Measurements from ENCODE around the gene CAPRIN1.
"Not testable (repeated sequence)": the region's sequence is repeated elsewhere in the genome, so short reads cannot be mapped to it uniquely, and the experiment has no call there.

CAPRIN1 gene

DNA sequence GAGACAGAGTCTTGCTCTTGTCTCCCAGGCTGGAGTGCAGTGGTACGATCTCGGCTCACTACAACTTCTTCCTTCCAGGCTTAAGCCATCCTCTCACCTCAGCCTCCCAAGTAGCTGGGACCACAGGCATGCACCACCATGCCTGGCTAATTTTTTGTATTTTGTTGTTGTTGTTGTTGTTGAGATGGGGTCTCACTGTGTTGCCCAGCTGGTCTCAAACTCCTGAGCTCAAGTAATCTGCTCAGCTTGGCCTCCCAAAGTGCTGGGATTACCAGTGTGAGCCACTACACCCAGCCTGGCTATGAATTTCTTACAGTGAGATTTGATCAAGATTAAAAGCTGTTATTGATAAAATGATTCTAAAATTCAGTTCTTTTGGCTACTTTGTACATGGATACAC lies 43.4 kb downstream of the CAPRIN1 start:
- DNase-seq: not testable (repeated sequence)

DNA sequence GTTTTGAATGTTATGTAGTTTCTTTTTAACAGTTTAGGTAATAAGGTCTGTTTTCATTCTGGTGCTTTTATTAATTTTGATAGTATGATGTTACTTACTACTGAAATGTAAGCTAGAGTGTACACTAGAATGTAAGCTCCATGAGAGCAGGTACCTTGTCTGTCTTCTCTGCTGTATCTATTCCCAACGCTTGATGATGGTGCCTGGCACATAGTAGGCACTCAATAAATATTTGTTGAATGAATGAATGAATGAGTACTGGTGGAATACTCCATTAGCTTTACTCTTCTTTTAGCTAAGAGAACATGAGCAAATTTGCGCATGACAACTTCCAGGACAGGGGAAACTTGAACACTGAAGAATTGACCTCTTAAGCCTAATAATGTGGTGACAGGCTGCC lies 47.3 kb downstream of the CAPRIN1 start:
- DNase-seq: no peak

DNA sequence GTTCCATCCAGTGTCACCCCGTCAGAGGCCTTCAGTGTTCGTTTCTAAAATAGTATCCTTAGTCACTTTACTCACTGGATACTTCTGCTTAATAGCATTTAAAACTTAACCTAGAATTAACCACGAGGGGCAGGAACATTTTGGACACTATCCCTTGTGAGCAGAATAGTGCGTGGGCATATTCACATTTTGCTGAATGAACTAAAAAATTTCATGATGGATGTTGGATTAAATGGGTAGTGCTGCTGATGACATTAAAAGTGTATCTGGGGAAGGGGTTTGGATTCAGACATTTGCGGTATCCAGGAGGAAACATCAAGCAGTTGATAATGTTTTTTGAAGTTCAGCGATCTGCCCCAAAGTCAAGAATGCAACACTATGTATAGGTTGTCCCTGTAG lies 53.1 kb downstream of the CAPRIN1 start:
- DNase-seq: no peak

DNA sequence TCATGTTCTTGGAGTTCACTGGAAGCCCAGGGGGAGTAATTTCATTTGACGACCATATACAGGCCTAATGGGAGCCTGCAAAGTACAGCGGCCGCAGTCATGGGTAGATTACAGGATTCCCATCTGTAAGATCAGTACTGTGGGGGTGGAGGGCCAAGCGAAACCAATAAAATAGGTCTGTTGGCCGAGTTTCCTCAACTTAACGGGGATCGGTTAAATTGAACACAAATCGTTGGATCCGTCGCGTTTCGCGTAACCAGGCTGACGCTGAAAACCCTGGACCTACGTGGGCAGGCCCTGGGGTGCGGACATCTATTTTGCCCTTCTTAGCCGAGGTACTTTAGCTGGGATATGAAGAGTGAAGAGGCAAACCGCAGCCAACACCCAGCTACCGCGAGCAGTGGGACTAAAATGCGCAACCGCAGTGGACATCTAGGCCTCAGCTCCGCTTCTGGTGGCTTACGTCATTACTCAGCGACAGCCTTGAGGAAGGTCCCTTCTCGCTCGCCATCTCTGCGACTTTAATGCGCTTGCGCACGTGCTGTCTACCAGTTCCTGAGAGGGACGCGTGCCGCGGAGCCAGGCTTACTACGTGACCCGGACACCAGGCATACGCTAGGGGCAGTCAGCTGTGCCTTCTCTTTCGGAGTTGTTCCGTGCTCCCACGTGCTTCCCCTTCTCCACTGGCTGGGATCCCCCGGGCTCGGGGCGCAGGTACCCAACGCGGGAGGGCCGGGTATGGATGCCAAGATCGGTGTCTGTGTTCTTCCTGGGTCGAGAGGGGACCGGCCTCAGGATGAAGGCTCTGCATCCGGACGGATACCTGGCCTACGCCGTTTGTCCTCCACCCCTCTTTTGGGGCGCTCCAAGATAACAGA lies 53.8 kb downstream of the CAPRIN1 start, which contains the start of gene NAT10:
NAT10 (plus strand) TSS at position 551 of the 878 bp plus-strand sequence. CDS start 2,597 bp downstream, outside the sequence.
- peak; percentile 97 for DNase-seq

DNA sequence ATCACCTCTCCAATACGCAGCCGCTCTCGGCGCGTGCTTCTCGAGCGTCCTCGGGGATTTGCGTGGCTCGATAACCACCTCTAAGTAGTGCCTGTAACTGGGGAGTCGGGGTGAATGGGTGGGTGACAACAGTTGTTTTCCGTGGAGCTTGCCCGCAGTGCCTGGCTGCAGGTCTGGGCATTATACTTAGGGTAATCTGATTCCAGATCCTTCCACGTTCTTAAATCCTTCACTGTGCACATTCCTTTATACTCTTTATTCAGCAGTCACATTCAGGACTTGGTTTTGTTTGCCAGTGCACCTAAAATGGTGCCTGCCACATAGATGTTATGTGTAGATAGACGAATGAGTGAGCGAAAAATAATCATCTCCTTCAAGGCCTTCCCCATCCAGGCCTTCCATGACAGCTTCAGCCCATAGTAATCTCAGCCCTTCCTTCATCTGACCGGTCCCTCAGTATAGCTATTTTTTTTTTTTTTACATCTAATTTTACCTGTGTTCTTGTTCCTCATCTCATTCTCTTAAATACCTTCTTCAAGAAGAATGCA lies 54.5 kb downstream of the CAPRIN1 start:
- no peak for DNase-seq

DNA sequence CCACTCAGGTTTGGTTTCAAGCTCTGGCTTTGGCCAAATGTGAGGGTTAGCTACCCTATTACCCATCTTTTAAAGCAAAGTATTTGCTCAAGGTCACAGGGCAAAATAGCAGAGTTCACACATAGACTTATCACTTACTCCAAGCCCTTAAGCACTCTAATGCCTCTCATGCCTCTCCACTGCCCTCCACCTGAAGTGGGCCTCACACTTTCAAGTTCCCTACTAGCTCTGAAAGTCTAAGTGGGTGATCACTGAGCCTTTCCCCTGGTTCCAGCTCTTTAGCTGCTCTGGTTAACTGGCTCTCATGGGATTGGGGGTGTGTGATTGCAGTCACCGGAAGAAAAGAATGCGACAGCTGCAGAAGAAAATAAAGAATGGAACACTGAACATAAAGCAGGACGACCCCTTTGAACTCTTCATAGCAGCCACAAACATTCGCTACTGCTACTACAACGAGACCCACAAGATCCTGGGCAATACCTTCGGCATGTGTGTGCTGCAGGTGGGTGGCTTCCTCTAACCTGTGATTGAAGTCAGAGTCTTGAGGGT lies 60.3 kb downstream of the CAPRIN1 start:
- DNase-seq: no peak

DNA sequence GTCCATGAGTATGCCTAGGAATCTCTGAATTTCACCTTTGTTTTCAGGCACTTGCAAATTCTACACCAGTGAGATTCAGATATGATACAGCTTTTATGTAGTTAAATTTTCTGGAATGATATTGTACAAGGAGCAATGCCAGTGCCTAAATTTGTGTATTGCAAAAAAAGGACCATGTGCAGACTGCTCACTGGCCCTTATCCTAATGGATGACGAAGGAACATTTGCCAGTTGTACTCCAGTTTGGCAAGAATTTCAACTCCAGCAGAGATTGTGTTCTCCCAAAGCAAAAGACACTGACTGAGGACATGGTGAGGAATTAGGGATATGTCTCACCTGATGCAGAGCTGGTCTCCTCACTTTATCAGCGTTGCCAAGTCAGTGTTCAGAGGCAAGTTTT lies 62.5 kb downstream of the CAPRIN1 start:
- DNase-seq: no peak

DNA sequence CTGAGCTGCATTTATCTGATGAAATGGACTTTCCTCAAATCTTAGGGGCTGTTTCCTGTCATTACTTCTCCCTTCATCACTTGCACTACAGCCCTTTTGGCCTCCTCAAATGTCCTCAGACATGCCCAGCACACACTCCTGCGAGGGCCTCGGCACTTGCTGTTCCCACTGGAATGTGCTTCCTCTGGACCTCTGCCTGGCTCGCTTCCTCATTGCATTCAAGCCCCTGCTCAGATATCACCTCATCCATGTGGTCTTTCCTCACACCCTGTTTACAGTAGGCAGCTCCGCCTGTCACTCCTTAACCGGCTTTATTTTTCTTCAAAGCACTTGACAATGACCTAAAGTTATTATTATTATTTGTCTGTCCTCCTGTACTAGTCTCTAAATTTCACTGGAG lies 62.9 kb downstream of the CAPRIN1 start:
- no peak for DNase-seq

DNA sequence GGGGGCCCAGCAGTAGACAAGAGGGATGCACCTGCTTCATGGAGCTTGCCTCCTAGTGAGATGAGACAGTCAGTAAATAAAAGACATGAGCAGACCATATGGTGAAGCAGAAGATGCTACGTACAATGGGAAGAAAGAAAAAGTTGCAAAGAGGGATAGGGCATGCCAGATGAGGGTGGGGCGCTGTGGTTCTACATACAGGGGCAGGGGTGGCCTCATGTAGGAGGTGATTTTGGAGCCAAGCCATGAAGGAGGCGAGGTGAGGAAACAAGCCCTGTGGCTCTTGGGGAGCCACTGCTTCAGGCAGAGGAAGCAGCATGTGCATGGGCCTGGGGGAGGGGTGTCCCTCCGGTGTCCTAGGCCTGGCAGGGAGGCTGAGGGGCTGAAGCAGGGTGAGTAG lies 69.1 kb downstream of the CAPRIN1 start:
- DNase-seq: no peak

DNA sequence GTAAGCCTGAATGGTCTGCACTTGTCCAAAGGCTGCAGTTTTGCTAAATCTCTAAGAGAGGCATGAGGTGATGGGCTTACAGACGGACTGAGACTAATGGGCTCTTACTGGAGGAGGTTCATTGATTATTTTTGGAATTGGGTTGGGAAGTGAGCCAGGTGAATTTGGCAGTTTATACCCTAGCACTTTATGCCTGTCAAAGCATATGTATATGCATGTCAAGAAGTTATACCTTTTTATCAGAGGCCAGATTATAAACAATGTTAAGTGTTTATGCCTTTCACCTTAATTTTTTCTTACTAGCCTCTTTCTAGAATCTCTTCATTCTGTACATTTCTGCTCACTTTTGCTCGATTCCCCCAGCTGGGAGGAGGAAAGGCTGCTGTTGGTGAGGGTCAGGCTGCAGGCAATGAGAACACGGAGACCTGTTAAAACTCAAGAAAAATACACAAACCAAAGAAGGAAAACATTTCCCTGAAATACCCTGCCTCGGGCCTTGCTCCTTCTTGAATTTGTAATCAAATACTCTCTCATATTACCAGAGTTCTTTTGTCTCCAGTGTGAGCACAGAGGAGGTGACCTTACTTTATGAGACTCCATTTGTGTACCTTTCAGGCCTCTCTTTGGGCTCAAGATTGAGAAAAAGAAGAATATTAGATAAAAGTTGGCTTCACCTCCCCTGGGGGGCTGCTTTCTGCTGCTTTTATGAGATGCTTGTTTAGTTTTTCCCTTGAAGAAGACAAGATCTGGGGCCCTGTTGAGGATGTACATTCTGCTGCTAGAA lies 73.5 kb downstream of the CAPRIN1 start:
- no peak for DNase-seq

DNA sequence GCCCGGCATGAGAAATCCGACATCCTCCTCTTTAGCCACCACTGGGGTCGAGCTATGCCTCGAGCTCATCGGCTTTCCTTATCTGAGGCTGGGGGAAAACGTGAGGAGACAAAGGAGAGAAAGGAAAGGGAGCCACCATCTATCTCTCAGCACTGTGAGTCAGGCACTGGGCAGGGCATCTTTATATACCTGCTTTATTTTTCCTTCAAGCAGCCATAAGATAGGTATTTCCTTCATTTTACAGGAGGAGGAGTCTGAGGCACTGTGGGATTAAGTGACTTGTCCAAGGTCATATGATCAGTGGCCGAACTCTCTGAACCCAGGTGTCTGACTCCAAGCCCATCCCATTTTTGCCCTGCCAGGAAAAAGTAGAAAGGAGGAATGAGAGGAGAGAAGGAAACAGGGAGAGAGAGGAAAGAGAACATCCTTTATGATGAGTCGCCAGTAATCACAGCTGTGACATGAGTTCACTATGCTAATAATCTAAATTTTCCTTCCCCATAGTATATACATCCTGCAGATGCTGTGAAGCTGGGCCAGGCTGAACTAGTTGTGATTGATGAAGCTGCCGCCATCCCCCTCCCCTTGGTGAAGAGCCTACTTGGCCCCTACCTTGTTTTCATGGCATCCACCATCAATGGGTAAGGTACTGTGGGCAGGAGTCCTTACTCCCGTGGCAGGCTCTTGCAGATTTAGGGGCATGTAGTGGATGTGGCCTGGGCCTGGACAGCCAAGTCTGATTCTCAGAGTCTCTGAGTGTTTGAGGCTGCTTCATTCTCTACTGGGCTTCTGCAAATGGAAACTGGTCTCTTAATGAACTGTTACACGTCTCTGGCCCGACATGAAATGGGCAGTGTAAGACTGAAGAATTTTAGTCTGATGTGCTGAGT lies 75.7 kb downstream of the CAPRIN1 start:
- DNase-seq: no peak

DNA sequence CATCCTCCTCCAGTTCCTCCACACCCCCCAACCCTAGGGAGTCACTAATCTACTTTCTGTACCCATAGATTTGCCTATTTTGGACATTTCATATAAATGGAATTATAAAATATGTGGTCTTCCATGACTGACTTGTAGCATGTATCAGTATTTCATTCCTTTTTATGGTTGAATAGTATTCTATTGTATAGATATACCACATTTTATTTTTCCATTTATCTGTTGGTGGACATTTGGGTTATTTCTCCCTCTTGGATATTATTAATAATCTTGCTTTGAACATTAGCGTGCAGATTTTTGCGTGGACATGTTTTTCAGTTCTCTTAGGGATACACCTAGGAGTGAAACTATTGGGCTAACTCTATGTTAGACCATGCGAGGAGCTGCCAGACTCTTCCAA lies 77.3 kb downstream of the CAPRIN1 start:
- DNase-seq: no peak

DNA sequence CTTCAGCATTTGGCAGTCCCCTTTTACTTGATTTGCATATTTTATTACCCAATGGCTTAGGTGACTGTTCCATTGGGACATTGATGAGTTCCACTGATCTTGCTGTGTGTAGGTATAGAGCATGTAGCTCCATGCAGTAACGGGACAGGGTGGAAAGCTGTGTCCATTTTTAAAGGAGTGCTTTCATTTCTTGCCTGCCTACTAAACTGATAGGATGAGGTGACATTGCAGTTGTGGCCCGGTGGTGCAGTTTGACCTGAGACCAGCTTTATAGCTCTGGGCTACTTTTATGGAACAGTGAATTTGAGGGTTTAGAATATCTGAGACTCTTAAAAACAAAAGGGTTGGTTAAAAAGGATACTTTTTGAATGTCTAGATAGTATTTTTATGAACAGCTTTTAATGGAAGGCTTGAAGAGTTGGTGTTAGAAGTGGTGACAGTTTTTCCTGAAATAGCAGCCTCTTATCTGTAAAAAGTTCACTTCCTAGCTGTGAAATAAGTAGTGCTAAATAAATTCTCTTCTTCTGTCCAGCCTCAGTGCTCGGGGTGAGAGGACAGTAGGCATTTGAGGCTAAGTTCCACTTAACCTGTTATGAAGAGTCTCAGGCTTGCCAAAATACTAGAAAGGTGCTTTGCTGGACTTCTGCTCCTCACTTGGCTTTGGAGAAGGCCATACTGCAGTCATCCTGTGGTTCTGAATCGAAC lies 80.9 kb downstream of the CAPRIN1 start:
- DNase-seq: no peak

DNA sequence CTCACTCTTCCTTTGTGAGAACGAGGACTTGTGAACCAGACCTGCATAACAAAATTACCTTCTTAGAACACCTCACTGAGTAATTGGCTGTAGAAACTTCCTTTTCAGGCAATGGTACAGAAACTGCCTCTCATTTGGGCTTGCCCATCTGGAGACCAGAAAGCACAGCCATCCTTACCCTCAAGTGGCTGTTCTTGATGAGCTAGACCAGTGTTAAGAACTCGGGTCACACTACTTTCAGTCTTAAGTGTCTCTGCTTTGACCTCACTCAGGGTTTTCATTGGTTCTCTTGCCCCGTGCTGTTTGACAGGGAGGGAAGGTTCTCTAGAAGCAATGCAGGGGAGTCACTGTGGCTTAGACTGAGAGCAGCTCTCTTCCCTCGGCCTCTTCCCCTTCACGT lies 83.2 kb downstream of the CAPRIN1 start:
- DNase-seq: no peak

DNA sequence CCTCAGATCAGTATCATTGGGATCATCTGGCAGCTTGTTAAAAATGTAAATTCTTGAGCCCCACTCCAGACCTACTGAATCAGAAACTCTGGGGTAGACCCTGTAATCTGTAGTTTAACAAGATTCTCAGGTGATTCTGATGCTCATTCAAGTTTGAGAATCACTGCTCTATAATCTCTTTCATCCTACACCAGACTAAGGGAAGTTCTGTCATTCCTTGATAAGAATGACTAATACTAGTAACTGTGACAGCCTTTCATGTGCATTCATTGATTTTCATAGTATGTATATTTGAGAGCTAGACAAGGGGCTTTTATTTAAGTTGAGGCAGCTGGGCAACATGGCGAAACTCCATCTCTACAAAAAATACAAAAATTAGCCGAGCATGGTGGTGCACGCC lies 83.9 kb downstream of the CAPRIN1 start:
- DNase-seq: no peak

DNA sequence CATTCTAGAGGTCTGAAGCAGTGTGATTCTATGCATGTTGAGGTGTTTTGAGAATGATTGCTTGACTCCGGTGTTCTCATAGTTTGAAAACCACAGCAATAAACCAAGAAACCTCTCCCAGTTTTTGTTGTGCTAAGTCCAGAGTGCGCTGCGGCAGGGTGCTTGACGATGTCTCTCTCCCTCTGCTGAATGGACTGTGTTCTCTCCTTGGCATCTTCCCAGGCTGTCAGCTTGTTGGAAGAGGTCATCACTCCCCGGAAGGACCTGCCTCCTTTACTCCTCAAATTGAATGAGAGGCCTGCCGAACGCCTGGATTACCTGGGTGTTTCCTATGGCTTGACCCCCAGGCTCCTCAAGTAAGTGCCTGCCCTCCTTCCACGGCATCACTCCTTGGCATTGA lies 84.9 kb downstream of the CAPRIN1 start:
- DNase-seq: no peak

DNA sequence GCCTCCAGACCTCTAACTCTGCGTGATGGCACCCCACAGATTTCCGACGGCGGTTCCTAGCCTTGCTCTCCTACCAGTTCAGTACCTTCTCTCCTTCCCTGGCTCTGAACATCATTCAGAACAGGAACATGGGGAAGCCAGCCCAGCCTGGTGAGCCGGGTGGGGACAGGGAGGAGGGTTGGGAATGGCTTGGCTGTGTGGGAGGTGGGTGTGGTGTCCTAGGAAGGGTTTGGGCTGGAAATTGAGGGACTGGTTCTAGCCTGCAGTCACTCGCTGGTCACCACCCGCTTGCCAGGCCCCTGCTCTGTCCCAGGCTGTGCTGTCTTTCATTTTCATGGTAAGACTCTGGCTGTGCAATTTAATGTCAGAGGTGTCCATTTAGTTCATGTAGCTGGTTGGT lies 87.8 kb downstream of the CAPRIN1 start:
- no peak for DNase-seq

DNA sequence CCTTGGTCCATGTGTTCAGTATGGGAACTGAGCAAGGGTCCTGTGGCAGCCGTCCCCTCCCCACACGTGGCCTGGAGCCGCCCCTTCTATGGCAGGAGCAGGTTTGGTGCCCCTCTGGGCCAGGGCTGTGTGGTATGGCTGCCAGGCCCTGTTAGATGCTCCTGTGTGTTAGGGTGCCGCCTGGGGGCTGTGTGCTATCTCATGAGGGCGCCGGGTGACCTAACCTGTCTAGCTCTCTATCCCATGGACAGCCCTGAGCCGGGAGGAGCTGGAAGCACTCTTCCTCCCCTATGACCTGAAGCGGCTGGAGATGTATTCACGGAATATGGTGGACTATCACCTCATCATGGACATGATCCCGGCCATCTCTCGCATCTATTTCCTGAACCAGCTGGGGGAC lies 88.6 kb downstream of the CAPRIN1 start:
- DNase-seq: no peak

DNA sequence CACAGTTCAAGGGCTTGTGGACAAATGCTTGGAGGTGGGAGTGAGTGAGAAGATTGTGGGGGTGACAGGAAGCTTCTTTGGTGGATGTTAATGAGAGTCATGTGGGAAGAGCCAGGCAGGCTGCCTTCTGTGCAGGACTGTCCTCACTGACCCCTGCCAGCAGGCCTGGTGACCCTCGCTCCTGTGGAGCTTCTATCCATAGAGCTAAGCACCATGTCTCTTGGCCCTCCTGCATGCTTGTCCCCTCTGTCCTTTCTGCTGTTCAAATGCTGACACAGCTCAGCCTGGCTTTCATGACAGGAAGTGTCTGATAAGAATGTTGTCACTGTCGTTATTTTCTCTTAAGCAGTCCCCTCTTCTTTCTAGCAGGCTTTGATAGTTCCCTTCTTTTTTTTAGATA lies 91.5 kb downstream of the CAPRIN1 start:
- DNase-seq: no peak

DNA sequence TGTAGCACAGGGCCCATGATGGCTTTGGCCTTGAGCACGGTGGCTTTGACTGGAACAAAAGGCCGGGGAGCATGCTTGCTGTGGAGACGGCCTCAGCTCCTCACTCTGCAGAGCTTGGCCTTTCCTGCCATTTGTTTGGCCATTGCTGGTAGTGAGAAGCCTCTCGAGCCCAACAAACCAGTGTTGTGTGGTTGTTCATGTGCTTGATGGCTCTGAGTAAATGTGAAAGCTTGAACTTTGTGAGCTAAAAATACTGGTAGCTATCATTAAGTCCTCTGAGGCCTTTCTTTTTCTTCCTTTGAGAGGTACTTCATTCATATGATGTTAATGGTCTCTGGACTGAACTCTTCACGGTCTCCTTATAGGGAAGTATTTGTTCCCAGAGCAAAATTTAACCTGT lies 93.5 kb downstream of the CAPRIN1 start:
- DNase-seq: no peak

DNA sequence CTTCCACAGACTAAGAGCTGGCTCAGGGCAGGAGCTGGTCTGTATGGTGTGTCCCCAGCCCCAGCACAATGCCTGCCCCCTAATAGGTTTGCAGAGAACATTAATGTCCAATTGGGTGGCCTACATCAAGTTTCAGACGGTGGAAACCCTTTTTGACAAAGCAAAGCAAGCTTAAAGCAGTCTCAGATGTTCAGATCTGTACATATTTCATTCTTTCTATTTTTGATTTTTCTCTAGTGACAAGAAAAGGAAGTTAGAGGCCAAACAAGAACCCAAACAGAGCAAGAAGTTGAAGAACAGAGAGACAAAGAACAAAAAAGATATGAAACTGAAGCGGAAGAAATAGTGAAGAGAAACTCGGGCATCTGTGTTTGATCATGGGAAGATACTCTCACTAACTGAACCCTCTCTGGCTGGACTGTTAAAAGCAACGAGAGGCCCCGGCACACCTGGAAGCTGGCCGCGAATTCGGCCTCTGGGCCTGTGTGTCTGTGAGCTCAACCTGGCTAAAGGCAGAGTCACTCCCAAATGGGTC lies 94.4 kb downstream of the CAPRIN1 start:
- DNase-seq: no peak

DNA sequence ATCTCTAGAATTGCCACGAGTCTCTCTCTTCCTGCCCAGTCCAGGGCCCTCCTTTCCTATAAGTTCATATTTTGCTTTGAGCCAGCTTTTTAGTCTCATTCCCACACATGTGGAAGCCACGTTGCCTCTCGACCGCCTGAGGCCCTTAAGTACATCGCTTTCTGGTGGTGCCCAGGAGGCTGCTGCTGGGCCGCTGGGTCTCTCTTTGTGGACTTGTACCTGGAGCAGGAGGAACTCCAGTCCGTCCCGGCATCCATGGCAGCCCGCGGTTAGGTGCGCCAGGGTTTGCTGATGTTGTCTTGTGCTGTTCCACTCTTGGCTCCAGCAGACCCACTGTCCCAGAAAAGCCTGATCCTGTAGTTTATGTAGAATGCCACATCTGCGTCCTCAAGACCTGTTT lies 94.9 kb downstream of the CAPRIN1 start:
- no peak for DNase-seq

All from activated CD8-positive, alpha-beta memory T cell treated with anti-CD3 and anti-CD28 coated beads, Interleukin-2, amount 50 U/mL, for 4 hours (primary cell).